Right lung (tissue), 5 donors: ENCODE results near the gene MPP3. TPM values are rescaled to one million over a fixed set of nuclear protein-coding genes. Genes with fewer than 3 reads are reported as not detected.

Experiments used
- polyA plus RNA-seq, 5 donors: library from polyadenylated mRNA; unstranded; fragments of 120-200 nt; gene quantifications; one replicate each; pipeline versions ENCODE4 v1.2.1 to v1.2.3, GENCODE V29; 2013; ENCODE audit warnings: inconsistent platforms in 1 of 5, low replicate concordance in 1 of 5; ENCODE audit not compliant: insufficient read length in 5 of 5, insufficient read depth in 1 of 5

The MPP3 gene
- polyA plus RNA-seq, 5 donors, result 9.3 to 13.7 (median 10.6) TPM

Other genes with a start within 250 kb of the MPP3 start
- gene MEOX1, start 171.2 kb downstream of the MPP3 start, polyA plus RNA-seq, result under 1 TPM; 0.21 to 0.64 (median 0.31) TPM
- gene SOST, start 74.4 kb downstream of the MPP3 start, polyA plus RNA-seq, result under 1 TPM in 2 of 5 donors, not detected in 3; 0.04 to 0.18 TPM
- gene DUSP3, start 54.2 kb downstream of the MPP3 start, polyA plus RNA-seq, result 10 to 100 TPM; 29.5 to 33.5 (median 31.7) TPM
- gene CFAP97D1, start 52.7 kb downstream of the MPP3 start, polyA plus RNA-seq, result under 1 TPM in 4 of 5 donors, not detected in 1; 0.03 to 0.09 (median 0.05) TPM
- 1 to 10 TPM in 4 of 5 donors, under 1 TPM in 1; 0.77 to 1.8 (median 1.3) TPM for gene CD300LG, start 14.0 kb upstream of the MPP3 start, polyA plus RNA-seq
- 1 to 10 TPM; 3.5 to 5.1 (median 4.7) TPM for gene MPP2, start 74.4 kb upstream of the MPP3 start, polyA plus RNA-seq
- 1 to 10 TPM in 4 of 5 donors, not detected in 1; 1.5 to 2.2 (median 1.6) TPM for gene PPY, start 109.3 kb upstream of the MPP3 start, polyA plus RNA-seq
- under 1 TPM in 4 of 5 donors, not detected in 1; 0.17 to 0.79 (median 0.26) TPM for gene PYY, start 120.8 kb upstream of the MPP3 start, polyA plus RNA-seq
- gene NAGS, start 171.5 kb upstream of the MPP3 start, polyA plus RNA-seq, result 1 to 10 TPM; 2.2 to 4.3 (median 4.2) TPM
- gene TMEM101, start 181.8 kb upstream of the MPP3 start, polyA plus RNA-seq, result 10 to 100 TPM; 41.5 to 48.1 (median 42.7) TPM
- 10 to 100 TPM; 29.8 to 39.8 (median 36.2) TPM for gene LSM12, start 233.5 kb upstream of the MPP3 start, polyA plus RNA-seq
- 10 to 100 TPM; 44.1 to 68.4 (median 51.0) TPM for gene G6PC3, start 237.6 kb upstream of the MPP3 start, polyA plus RNA-seq